ENCODE results near the gene RASEF.

The RASEF gene

DNA sequence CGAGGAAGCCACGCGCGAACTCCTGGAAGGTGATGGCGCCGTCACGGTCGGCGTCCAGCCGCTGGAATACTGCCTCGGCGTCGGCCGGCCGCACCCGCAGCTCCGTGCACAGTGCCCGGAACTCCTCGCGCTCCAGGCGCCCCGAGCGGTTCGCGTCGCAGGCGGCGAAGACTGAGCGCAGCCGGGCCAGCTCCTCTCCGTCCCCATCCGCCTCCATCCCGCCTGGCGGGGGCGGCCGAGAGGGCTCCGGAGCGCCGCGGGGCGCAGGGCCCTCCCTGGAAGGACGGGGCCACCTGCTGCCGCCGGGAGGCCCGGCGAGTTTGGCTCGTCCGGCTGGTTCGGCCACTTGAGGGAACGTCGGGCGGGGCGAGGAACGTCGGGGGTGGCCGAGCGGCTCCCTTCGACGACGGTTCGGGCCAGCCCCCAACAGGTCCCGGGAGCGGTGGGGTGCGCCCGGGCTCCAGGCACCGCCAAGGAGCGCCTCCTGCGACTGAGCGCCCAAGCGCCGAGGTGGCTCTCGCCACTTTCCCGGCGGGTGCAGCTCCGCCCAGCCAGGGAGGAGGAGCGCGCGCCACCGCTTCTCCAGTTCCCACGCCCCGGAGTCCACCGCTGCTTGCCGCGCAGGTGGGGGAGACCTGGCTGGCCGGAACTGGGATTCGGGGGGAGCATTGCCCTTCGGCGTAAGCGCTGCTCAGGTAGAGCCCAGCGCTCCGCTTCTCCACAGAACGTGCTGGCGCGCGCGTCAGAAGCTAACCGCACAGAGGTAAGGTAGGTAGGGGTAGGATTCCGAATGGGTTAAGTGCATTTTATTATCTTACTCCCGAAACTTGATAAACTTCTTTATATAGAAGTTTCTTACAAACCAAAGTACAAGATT lies at the start of gene RASEF:
TSS of gene RASEF (minus strand) at position 492 of the 877 bp plus-strand sequence. CDS start at position 217, 275 bp downstream.
- H3K4me1 ChIP-seq (ENCODE audit: insufficient read depth, low read length, poor library complexity, severe bottlenecking), result no peaks in the 10 kb centered on the region
- H3K9me3 ChIP-seq (ENCODE audit: insufficient read depth, low read depth, low read length), result no peaks in the 10 kb centered on the region
- no peaks in the 10 kb centered on the region for H3K27me3 ChIP-seq (ENCODE audit: insufficient read depth, low read length, poor library complexity, severe bottlenecking)
- no peaks in the 10 kb centered on the region for H3F3A ChIP-seq (ENCODE audit: low read depth)
- no peaks in the 10 kb centered on the region for H3K36me3 ChIP-seq (ENCODE audit: insufficient read depth, low read length)
- no peak within 1 kb of the TSS for H3K9ac ChIP-seq (ENCODE audit: low read depth, low read length, poor library complexity, severe bottlenecking)
- H2AFZ ChIP-seq (ENCODE audit: low read length), result no peak within 1 kb of the TSS
- no peaks in the 10 kb centered on the region for H3K9me2 ChIP-seq (replicated peaks; ENCODE audit: low read depth, low read length)
- H3K79me2 ChIP-seq (ENCODE audit: insufficient read depth, low read length), result no peaks in the 10 kb centered on the region
- no peaks in the 10 kb centered on the region for H4K20me1 ChIP-seq (ENCODE audit: insufficient read depth, low read length, poor library complexity, severe bottlenecking)
- no peak for TF ChIP-seq EZH2phosphoT487 (IDR thresholded peaks at IDR 0.05; ENCODE audit: borderline replicate concordance)
- TF ChIP-seq, protein P1, sequence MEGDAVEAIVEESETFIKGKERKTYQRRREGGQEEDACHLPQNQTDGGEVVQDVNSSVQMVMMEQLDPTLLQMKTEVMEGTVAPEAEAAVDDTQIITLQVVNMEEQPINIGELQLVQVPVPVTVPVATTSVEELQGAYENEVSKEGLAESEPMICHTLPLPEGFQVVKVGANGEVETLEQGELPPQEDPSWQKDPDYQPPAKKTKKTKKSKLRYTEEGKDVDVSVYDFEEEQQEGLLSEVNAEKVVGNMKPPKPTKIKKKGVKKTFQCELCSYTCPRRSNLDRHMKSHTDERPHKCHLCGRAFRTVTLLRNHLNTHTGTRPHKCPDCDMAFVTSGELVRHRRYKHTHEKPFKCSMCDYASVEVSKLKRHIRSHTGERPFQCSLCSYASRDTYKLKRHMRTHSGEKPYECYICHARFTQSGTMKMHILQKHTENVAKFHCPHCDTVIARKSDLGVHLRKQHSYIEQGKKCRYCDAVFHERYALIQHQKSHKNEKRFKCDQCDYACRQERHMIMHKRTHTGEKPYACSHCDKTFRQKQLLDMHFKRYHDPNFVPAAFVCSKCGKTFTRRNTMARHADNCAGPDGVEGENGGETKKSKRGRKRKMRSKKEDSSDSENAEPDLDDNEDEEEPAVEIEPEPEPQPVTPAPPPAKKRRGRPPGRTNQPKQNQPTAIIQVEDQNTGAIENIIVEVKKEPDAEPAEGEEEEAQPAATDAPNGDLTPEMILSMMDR (conservative IDR thresholded peaks at IDR 0.05; ENCODE audit: low read length), result no peak
- no peak within 1 kb of the TSS for H3K4me3 ChIP-seq (ENCODE audit: low read length, poor library complexity, severe bottlenecking)
- H3K4me2 ChIP-seq (ENCODE audit: low read depth, low read length, poor library complexity, severe bottlenecking), result no peak within 1 kb of the TSS

DNA sequence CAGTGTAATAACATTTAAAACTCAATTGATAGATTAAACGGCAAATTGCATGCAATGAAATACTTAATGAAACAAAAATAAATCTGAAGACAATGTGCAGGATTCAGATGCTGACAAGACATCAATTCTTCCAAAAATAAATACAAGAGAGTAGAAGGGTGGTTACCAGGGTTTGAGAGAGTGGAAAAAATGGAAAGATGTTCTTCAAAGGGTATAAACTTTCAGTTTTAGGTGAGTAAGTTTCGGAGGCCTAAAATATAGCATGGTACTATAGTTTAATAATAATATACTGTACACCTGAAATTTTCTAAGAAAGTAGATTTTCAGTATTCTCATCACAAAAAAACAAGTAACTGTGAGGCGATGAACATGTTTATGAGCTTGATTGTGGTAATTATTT lies 48.2 kb upstream of the RASEF start:
- H3K36me3 ChIP-seq (ENCODE audit: insufficient read depth, low read length), result no peaks in the 10 kb centered on the region
- H3K9me2 ChIP-seq (replicated peaks; ENCODE audit: low read depth, low read length), result no peaks in the 10 kb centered on the region
- no peaks in the 10 kb centered on the region for H3K4me1 ChIP-seq (ENCODE audit: insufficient read depth, low read length, poor library complexity, severe bottlenecking)
- no peak overlapping the region for H2AFZ ChIP-seq (ENCODE audit: low read length)
- no peak overlapping the region for H3K4me2 ChIP-seq (ENCODE audit: low read depth, low read length, poor library complexity, severe bottlenecking)
- no peaks in the 10 kb centered on the region for H3K79me2 ChIP-seq (ENCODE audit: insufficient read depth, low read length)
- no peaks in the 10 kb centered on the region for H3K27me3 ChIP-seq (ENCODE audit: insufficient read depth, low read length, poor library complexity, severe bottlenecking)
- peaks cover 8% of the 10 kb centered on the region; the same call in 1 of the 2 replicates for H3K9me3 ChIP-seq (ENCODE audit: insufficient read depth, low read depth, low read length)
- no peak overlapping the region for H3K9ac ChIP-seq (ENCODE audit: low read depth, low read length, poor library complexity, severe bottlenecking)
- TF ChIP-seq, protein P1 (conservative IDR thresholded peaks at IDR 0.05; ENCODE audit: low read length), result no peak
- TF ChIP-seq EZH2phosphoT487 (IDR thresholded peaks at IDR 0.05; ENCODE audit: borderline replicate concordance), result no peak
- H4K20me1 ChIP-seq (ENCODE audit: insufficient read depth, low read length, poor library complexity, severe bottlenecking), result no peaks in the 10 kb centered on the region
- H3K4me3 ChIP-seq (ENCODE audit: low read length, poor library complexity, severe bottlenecking), result no peak overlapping the region
- no peaks in the 10 kb centered on the region for H3F3A ChIP-seq (ENCODE audit: low read depth)

DNA sequence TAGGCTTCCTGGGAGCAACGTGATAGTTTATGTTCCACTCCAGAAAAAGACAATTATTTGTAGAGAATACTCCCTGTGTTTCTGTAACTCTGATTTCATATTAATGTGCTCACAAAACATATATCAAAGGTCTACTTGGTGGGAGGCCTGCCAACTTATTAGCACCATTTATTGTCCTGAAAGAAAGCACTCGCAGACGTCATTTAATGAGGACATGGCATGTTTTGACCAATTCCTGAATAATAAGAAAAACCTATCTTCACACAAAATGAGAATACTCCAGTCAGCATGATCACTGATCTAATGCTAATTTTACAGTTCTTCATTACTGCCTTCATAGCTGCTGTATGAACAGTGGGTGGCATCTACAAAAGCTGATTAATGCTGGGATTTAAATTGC lies 46.4 kb upstream of the RASEF start:
- Histone ChIP-seq H3K36me3 (ENCODE audit: insufficient read depth, low read length) (no peaks in the 10 kb centered on the region), H3K4me1 (ENCODE audit: insufficient read depth, low read length, poor library complexity, severe bottlenecking) (no peaks in the 10 kb centered on the region), H3K4me3 (ENCODE audit: low read length, poor library complexity, severe bottlenecking) (no peak overlapping the region), H3K9me3 (ENCODE audit: insufficient read depth, low read depth, low read length) (peaks cover 4% of the 10 kb centered on the region; the same call in 1 of the 2 replicates), H3K27me3 (ENCODE audit: insufficient read depth, low read length, poor library complexity, severe bottlenecking) (no peaks in the 10 kb centered on the region), H3K9me2 (replicated peaks; ENCODE audit: low read depth, low read length) (no peaks in the 10 kb centered on the region), H3F3A (ENCODE audit: low read depth) (no peaks in the 10 kb centered on the region), H4K20me1 (ENCODE audit: insufficient read depth, low read length, poor library complexity, severe bottlenecking) (no peaks in the 10 kb centered on the region), H2AFZ (ENCODE audit: low read length) (no peak overlapping the region), H3K79me2 (ENCODE audit: insufficient read depth, low read length) (no peaks in the 10 kb centered on the region), H3K9ac (ENCODE audit: low read depth, low read length, poor library complexity, severe bottlenecking) (no peak overlapping the region), H3K4me2 (ENCODE audit: low read depth, low read length, poor library complexity, severe bottlenecking) (no peak overlapping the region)
- TF ChIP-seq EZH2phosphoT487 (IDR thresholded peaks at IDR 0.05; ENCODE audit: borderline replicate concordance), result no peak
- TF ChIP-seq, protein P1 (conservative IDR thresholded peaks at IDR 0.05; ENCODE audit: low read length), result no peak

Data from Loucy (cell line).